ENCODE data around the gene A4GALT. TPM values are rescaled to one million over a fixed set of nuclear protein-coding genes. Genes with fewer than 3 reads are reported as not detected.

Gene A4GALT
- total and polyA plus RNA-seq, 2 donors (not counting 3 experiments of a cell fraction or from before 2014, with no cell fraction given): 5.4 to 20.7 TPM

DNA sequence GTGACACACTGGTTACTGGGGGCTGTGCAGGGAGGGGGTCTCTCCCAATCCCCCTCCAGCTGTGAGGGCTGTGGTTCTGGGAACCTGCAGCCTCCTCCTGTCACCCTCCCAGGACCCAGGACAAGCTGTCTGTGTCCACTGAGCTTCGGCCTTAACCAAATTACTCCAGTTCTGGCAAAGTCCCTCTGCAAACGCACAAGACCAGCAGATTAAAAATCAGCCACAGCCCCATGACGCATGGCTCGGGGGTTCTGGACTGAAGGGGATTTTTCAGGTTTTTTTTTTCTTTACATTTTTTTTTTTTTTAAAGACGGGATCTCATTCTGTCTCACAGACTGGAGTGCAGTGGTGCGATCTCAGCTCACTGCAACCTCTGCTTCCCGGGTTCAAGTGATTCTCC lies 32.2 kb upstream of the A4GALT start:
- no peaks in the 10 kb centered on the region for H3K36me3 ChIP-seq (ENCODE audit: control insufficient read depth in 2 of 2, extremely low read depth in 1 of 2, insufficient read depth in 2 of 2, low read length in 2 of 2)
- ChIA-PET POLR2A (no interaction called here), CTCF (no interaction called here)
- H3K9ac ChIP-seq (replicated peaks; ENCODE audit: extremely low read depth, insufficient read depth, low read length): no peak overlapping the region
- H3K9me1 ChIP-seq (replicated peaks; ENCODE audit: control insufficient read depth, extremely low read depth, insufficient read depth, low read length): no peaks in the 10 kb centered on the region
- H3K9me3 ChIP-seq (replicated peaks; ENCODE audit: control insufficient read depth, insufficient read depth, low read length): no peaks in the 10 kb centered on the region
- no peak overlapping the region for H3K4me2 ChIP-seq (ENCODE audit: insufficient read depth, low read length)
- no peak overlapping the region for H3K27ac ChIP-seq (ENCODE audit: insufficient read depth, low read depth, low read length)
- intact Hi-C loops (cut with micrococcal nuclease): no loop called here
- H3K4me1 ChIP-seq (ENCODE audit: control insufficient read depth, extremely low read depth, insufficient read depth, low read length): peaks cover 6% of the 10 kb centered on the region
- TF ChIP-seq GATA2 (IDR thresholded peaks at IDR 0.05; ENCODE audit: insufficient read depth, insufficient read length, low read depth, low read length) (no peak), JUN (IDR thresholded peaks at IDR 0.05; ENCODE audit: borderline replicate concordance, insufficient read depth, insufficient read length, low read depth) (no peak), FOS (IDR thresholded peaks at IDR 0.05; ENCODE audit: borderline replicate concordance, insufficient read depth, low read length) (no peak), MYC (IDR thresholded peaks at IDR 0.05; ENCODE audit: low read depth, low read length) (no peak), POLR2AphosphoS5 (IDR thresholded peaks at IDR 0.05; ENCODE audit: insufficient read depth, low read depth, low read length) (no peak), EZH2 (IDR thresholded peaks at IDR 0.05; ENCODE audit: borderline replicate concordance, low read depth, low read length, severe bottlenecking) (no peak), POLR2A (IDR thresholded peaks at IDR 0.05; ENCODE audit: low read depth, low read length) (no peak)
- TF ChIP-seq, protein P1, sequence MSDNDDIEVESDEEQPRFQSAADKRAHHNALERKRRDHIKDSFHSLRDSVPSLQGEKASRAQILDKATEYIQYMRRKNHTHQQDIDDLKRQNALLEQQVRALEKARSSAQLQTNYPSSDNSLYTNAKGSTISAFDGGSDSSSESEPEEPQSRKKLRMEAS (IDR thresholded peaks at IDR 0.05; ENCODE audit: insufficient read depth, insufficient read length): no peak
- TF ChIP-seq, protein P2, sequence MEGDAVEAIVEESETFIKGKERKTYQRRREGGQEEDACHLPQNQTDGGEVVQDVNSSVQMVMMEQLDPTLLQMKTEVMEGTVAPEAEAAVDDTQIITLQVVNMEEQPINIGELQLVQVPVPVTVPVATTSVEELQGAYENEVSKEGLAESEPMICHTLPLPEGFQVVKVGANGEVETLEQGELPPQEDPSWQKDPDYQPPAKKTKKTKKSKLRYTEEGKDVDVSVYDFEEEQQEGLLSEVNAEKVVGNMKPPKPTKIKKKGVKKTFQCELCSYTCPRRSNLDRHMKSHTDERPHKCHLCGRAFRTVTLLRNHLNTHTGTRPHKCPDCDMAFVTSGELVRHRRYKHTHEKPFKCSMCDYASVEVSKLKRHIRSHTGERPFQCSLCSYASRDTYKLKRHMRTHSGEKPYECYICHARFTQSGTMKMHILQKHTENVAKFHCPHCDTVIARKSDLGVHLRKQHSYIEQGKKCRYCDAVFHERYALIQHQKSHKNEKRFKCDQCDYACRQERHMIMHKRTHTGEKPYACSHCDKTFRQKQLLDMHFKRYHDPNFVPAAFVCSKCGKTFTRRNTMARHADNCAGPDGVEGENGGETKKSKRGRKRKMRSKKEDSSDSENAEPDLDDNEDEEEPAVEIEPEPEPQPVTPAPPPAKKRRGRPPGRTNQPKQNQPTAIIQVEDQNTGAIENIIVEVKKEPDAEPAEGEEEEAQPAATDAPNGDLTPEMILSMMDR (IDR thresholded peaks at IDR 0.05; ENCODE audit: extremely low read depth in 1 of 2, insufficient read depth in 1 of 2, low read depth in 1 of 2, low read length in 2 of 2): no peak
- no peaks in the 10 kb centered on the region for H4K20me1 ChIP-seq (replicated peaks; ENCODE audit: control insufficient read depth, extremely low read depth, insufficient read depth, low read length)
- FAIRE-seq (no peak), DNase-seq (ENCODE audit: low read depth, low spot score) (no peak)
- BruUV-seq (replicated peaks): no TSS peak
- no peaks in the 10 kb centered on the region for H3K27me3 ChIP-seq (ENCODE audit: control insufficient read depth in 2 of 2, insufficient read depth in 2 of 2, low read length in 2 of 2)
- H3K79me2 ChIP-seq (ENCODE audit: control insufficient read depth, insufficient read depth, low read length): no peaks in the 10 kb centered on the region
- no peak overlapping the region for H2AFZ ChIP-seq (ENCODE audit: low read depth, low read length)
- dilution Hi-C loops (cut with MboI; ENCODE audit: extremely low pct_ligation_motif_present, low sequenced_read_pairs): no loop called here
- no peak overlapping the region for H3K4me3 ChIP-seq (replicated peaks in 1 of 3; ENCODE audit: insufficient read depth in 1 of 3, low read depth in 1 of 3, low read length in 3 of 3)
